Measurements from ENCODE around the gene DCLK1. TPM values are rescaled to one million over a fixed set of nuclear protein-coding genes. Genes with fewer than 3 reads are reported as not detected.
A peak's percentile ranks its signal among the peaks of the same experiment; 100 is the strongest.

Gene DCLK1
- total RNA-seq, 2 donors from 2014 or later: 25.6 to 27.8 TPM

- Histone ChIP-seq H3K27ac (peak overlapping the region; percentile 83 to 87), H3K4me1 (ENCODE audit: control insufficient read depth in 1 of 2, low read depth in 2 of 2) (peaks cover 17 to 35% of the 10 kb centered on the region in 2 donors)
- no peak for DNase-seq (ENCODE audit: low spot score)
Observed at GRCh38 chr13:35856721-35857364, 274.3 kb downstream of the DCLK1 start.

GRCh38 chr13:35856084-35856483, 275.1 kb downstream of the DCLK1 start:
- no peak for ATAC-seq (ENCODE audit: insufficient number of reproducible peaks, low FRiP score, low read depth)
- no peak overlapping the region for H3K27ac ChIP-seq
- peaks cover 17 to 37% of the 10 kb centered on the region in 2 donors for H3K4me1 ChIP-seq (ENCODE audit: control insufficient read depth in 1 of 2, low read depth in 2 of 2)
- DNase-seq (ENCODE audit: low spot score): no peak
- H3K27me3 ChIP-seq (replicated peaks; ENCODE audit: insufficient read depth): no peaks in the 10 kb centered on the region
- H3K36me3 ChIP-seq: no peaks in the 10 kb centered on the region
- TF ChIP-seq CTCF (IDR thresholded peaks at IDR 0.05): no peak
- H3K4me3 ChIP-seq: no peak overlapping the region
- H3K9me3 ChIP-seq: no peaks in the 10 kb centered on the region

More at GRCh38 chr13:35856721-35857364, 274.3 kb downstream of the DCLK1 start:
- Histone ChIP-seq H3K36me3 (no peaks in the 10 kb centered on the region), H3K4me3 (no peak overlapping the region), H3K9me3 (no peaks in the 10 kb centered on the region), H3K27me3 (replicated peaks; ENCODE audit: insufficient read depth) (no peaks in the 10 kb centered on the region)
- TF ChIP-seq CTCF (IDR thresholded peaks at IDR 0.05): no peak
- ATAC-seq (ENCODE audit: insufficient number of reproducible peaks, low FRiP score, low read depth): no peak

GRCh38 chr13:35855531-35856019, 275.6 kb downstream of the DCLK1 start:
- Histone ChIP-seq H3K27me3 (replicated peaks; ENCODE audit: insufficient read depth) (no peaks in the 10 kb centered on the region), H3K4me3 (no peak overlapping the region), H3K4me1 (ENCODE audit: control insufficient read depth in 1 of 2, low read depth in 2 of 2) (peaks cover 17 to 40% of the 10 kb centered on the region in 2 donors), H3K36me3 (no peaks in the 10 kb centered on the region), H3K9me3 (no peaks in the 10 kb centered on the region), H3K27ac (no peak overlapping the region)
- no peak for DNase-seq (ENCODE audit: low spot score)
- no peak for ATAC-seq (ENCODE audit: insufficient number of reproducible peaks, low FRiP score, low read depth)
- no peak for TF ChIP-seq CTCF (IDR thresholded peaks at IDR 0.05)

- Histone ChIP-seq H3K27me3 (replicated peaks; ENCODE audit: insufficient read depth) (no peaks in the 10 kb centered on the region), H3K4me1 (ENCODE audit: control insufficient read depth in 1 of 2, low read depth in 2 of 2) (peaks cover 11 to 27% of the 10 kb centered on the region in 2 donors), H3K9me3 (no peaks in the 10 kb centered on the region), H3K4me3 (no peak overlapping the region), H3K36me3 (no peaks in the 10 kb centered on the region), H3K27ac (no peak overlapping the region)
- DNase-seq (ENCODE audit: low spot score): no peak
- TF ChIP-seq CTCF (IDR thresholded peaks at IDR 0.05): no peak
- no peak for ATAC-seq (ENCODE audit: insufficient number of reproducible peaks, low FRiP score, low read depth)
Observed at GRCh38 chr13:35854286-35854685, 276.9 kb downstream of the DCLK1 start.

- Histone ChIP-seq H3K36me3 (no peaks in the 10 kb centered on the region), H3K4me1 (ENCODE audit: control insufficient read depth in 1 of 2, low read depth in 2 of 2) (peaks cover 0 to 22% of the 10 kb centered on the region in 2 donors), H3K9me3 (no peaks in the 10 kb centered on the region), H3K4me3 (no peak overlapping the region), H3K27me3 (replicated peaks; ENCODE audit: insufficient read depth) (no peaks in the 10 kb centered on the region), H3K27ac (no peak overlapping the region)
- no peak for ATAC-seq (ENCODE audit: insufficient number of reproducible peaks, low FRiP score, low read depth)
- TF ChIP-seq CTCF (IDR thresholded peaks at IDR 0.05): no peak
- DNase-seq (ENCODE audit: low spot score): no peak
Observed at GRCh38 chr13:35851881-35852280, 279.3 kb downstream of the DCLK1 start.
